PC-3 (cell line): Measurements from ENCODE around the gene GCG. TPM values are rescaled to one million over a fixed set of nuclear protein-coding genes. Genes with fewer than 3 reads are reported as not detected.

Experiments used
- ATAC-seq: fragments of 200-7000 bp; cut with Tn5 transposase; 2 replicates; pipeline ENCODE4 v1.9.1; 2020; ENCODE audit warnings: mild to moderate bottlenecking, moderate library complexity
- BruUV-seq: library from RNA; stranded (reverse); fragments of 400-500 nt; replicated peaks from 2 replicates; lab custom pipeline; 2021; lab: Mats Ljungman, UMichigan
- CTCF ChIA-PET: fragments of 300-600 bp; sonication (Branson Sonifier 250); formaldehyde crosslinking; loops from one replicate; lab custom pipeline; 2022; ENCODE audit warnings: antibody characterized with exemption; lab: Charles Lee
- POLR2A ChIA-PET: fragments of 300-600 bp; sonication (Branson Sonifier 250); formaldehyde crosslinking; loops from one replicate; lab custom pipeline; 2022; ENCODE audit warnings: antibody characterized with exemption; ENCODE audit not compliant: unreplicated experiment; lab: Charles Lee
- DNase-seq: peaks from one replicate; pipeline ENCODE4 v3.0.0-alpha.2; 2015
- H2AFZ ChIP-seq: fragments of 300-600 bp; sonication (generic); 2 replicates; pipeline ENCODE4 v1.6.0; 2016; ENCODE audit warnings: antibody characterized with exemption, low read length
- H3F3A ChIP-seq: fragments of 300-600 bp; sonication (generic); one replicate; pipeline ENCODE4 v1.6.0; 2017; ENCODE audit warnings: antibody characterized with exemption, low read length, control low read depth, mild to moderate bottlenecking; ENCODE audit not compliant: unreplicated experiment
- H3K27ac ChIP-seq: fragments of 300-600 bp; sonication (generic); 2 replicates; pipeline ENCODE4 v1.5.1; 2016; ENCODE audit warnings: mild to moderate bottlenecking, low read length
- H3K27me3 ChIP-seq: fragments of 300-600 bp; sonication (generic); 2 replicates; pipeline ENCODE4 v1.6.1; 2016; ENCODE audit warnings: low read length, mixed read lengths
- H3K36me3 ChIP-seq: fragments of 300-600 bp; sonication (generic); 2 replicates; pipeline ENCODE4 v1.6.1; 2016; ENCODE audit warnings: low read depth, mixed run types, low read length, mixed read lengths
- H3K4me1 ChIP-seq: fragments of 300-600 bp; sonication (generic); 2 replicates; pipeline ENCODE4 v1.5.1; 2016; ENCODE audit warnings: low read length; ENCODE audit not compliant: insufficient read depth
- H3K4me2 ChIP-seq: fragments of 300-600 bp; sonication (generic); 2 replicates; pipeline ENCODE4 v1.6.0; 2016; ENCODE audit warnings: low read length
- H3K4me3 ChIP-seq: fragments of 300-600 bp; sonication (generic); 2 replicates; pipeline ENCODE4 v1.5.1; 2016; ENCODE audit warnings: mild to moderate bottlenecking, low read length, mixed read lengths
- H3K79me2 ChIP-seq: fragments of 300-600 bp; sonication (generic); 2 replicates; pipeline ENCODE4 v1.6.1; 2017; ENCODE audit warnings: low read length, mixed read lengths
- H3K9ac ChIP-seq: fragments of 300-600 bp; sonication (generic); 2 replicates; pipeline ENCODE4 v1.6.0; 2016; ENCODE audit warnings: mild to moderate bottlenecking, low read length
- H3K9me2 ChIP-seq: fragments of 300-600 bp; sonication (generic); replicated peaks from 2 replicates; pipeline ENCODE4 v1.6.1; 2016; ENCODE audit warnings: mixed run types, low read length, mixed read lengths
- H3K9me3 ChIP-seq: fragments of 300-600 bp; sonication (generic); 2 replicates; pipeline ENCODE4 v1.6.1; 2016; ENCODE audit warnings: low read length, mixed read lengths
- H4K20me1 ChIP-seq: fragments of 300-600 bp; sonication (generic); 2 replicates; pipeline ENCODE4 v1.6.1; 2016; ENCODE audit warnings: low read length, mixed read lengths
- EZH2 ChIP-seq: fragments of 300-600 bp; sonication (generic); IDR thresholded peaks from one replicate; pipeline ENCODE4 v1.6.1; 2017; ENCODE audit warnings: antibody characterized with exemption, mild to moderate bottlenecking, low read length; ENCODE audit not compliant: unreplicated experiment
- EZH2phosphoT487 ChIP-seq: fragments of 300-600 bp; sonication (generic); IDR thresholded peaks from 2 replicates; pipeline ENCODE4 v1.6.1; 2018; ENCODE audit warnings: mild to moderate bottlenecking, antibody characterized with exemption, low read length, borderline replicate concordance
- intact Hi-C: fragments of 100-400 bp; cut with micrococcal nuclease; formaldehyde crosslinking; loops from 2 replicates; pipeline ENCODE4 v1.9.0; 2023
- total RNA-seq: library from RNA; depleted of rRNA; stranded (reverse); fragments of >200 nt; gene quantifications from 2 replicates; pipeline ENCODE4 v1.2.3, GENCODE V29; 2014
- TF ChIP-seq, protein P1 (sequence below): fragments of 300-600 bp; sonication (generic); conservative IDR thresholded peaks from 2 replicates; pipeline ENCODE4 v1.5.1; 2017; ENCODE audit warnings: antibody characterized with exemption, low read depth, mild to moderate bottlenecking, low read length

GCG gene
- total RNA-seq, 1 experiment from 2014 or later: not detected

DNA sequence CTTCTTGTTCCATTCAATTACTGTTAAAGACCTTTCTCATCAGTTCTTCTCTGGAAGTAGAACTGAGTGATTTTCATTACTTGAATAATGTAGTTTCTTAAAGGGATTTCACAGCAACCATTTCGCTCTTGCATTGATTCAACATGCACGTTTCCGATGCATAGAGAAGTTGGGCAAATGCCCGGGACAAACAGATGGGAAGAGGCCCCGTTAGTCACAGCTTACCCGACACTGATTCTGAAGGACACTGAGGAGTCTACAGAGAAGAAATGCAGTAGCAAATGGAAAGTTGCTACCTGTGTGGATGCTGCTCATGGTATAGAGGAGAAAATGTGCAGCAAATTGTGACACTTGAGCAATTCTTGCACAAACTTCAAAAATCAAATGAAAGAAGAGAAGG is 32.3 kb upstream of the GCG start:
- BruUV-seq: no TSS peak
- TF ChIP-seq EZH2 (no peak), EZH2phosphoT487 (no peak)
- TF ChIP-seq, protein P1, sequence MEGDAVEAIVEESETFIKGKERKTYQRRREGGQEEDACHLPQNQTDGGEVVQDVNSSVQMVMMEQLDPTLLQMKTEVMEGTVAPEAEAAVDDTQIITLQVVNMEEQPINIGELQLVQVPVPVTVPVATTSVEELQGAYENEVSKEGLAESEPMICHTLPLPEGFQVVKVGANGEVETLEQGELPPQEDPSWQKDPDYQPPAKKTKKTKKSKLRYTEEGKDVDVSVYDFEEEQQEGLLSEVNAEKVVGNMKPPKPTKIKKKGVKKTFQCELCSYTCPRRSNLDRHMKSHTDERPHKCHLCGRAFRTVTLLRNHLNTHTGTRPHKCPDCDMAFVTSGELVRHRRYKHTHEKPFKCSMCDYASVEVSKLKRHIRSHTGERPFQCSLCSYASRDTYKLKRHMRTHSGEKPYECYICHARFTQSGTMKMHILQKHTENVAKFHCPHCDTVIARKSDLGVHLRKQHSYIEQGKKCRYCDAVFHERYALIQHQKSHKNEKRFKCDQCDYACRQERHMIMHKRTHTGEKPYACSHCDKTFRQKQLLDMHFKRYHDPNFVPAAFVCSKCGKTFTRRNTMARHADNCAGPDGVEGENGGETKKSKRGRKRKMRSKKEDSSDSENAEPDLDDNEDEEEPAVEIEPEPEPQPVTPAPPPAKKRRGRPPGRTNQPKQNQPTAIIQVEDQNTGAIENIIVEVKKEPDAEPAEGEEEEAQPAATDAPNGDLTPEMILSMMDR: no peak
- H3K36me3 ChIP-seq: no peaks in the 10 kb centered on the region
- ATAC-seq (no peak), DNase-seq (no peak)
- intact Hi-C loops: no loop called here
- no peaks in the 10 kb centered on the region for H4K20me1 ChIP-seq
- H3K9ac ChIP-seq: no peak overlapping the region
- H3K27ac ChIP-seq: no peak overlapping the region
- no peak overlapping the region for H3K4me3 ChIP-seq
- H3K27me3 ChIP-seq: no peaks in the 10 kb centered on the region
- ChIA-PET CTCF (no interaction called here), POLR2A (no interaction called here)
- no peaks in the 10 kb centered on the region for H3F3A ChIP-seq
- no peaks in the 10 kb centered on the region for H3K9me3 ChIP-seq
- no peak overlapping the region for H3K4me2 ChIP-seq
- no peaks in the 10 kb centered on the region for H3K79me2 ChIP-seq
- H3K4me1 ChIP-seq: peaks cover 8% of the 10 kb centered on the region; the same call in 1 of the 2 replicates
- H3K9me2 ChIP-seq: no peaks in the 10 kb centered on the region
- H2AFZ ChIP-seq: no peak overlapping the region

DNA sequence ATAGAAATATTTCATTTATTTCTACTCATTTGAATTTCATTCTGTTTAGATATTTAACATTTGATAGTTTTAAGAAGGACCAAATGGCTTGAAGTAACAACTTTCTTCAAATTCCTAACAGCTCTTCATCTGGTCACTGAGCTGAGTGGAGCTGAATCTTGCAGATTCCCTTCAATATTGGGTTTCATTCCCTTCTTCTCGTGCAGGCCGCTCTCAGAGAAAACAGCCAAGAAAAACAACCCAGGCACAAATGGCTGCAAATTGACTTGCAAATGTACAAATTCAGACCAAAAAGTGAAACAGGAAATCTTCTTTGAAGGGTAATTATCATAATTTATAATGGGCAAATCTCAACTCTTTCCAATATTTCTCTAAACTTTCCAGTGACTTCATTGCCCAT is 30.3 kb upstream of the GCG start:
- Histone ChIP-seq H3K9ac (no peak overlapping the region), H4K20me1 (no peaks in the 10 kb centered on the region), H3K27ac (no peak overlapping the region), H3K4me1 (peaks cover 8% of the 10 kb centered on the region; the same call in 1 of the 2 replicates), H3K79me2 (no peaks in the 10 kb centered on the region), H3K36me3 (no peaks in the 10 kb centered on the region), H3K9me3 (no peaks in the 10 kb centered on the region), H3K9me2 (no peaks in the 10 kb centered on the region), H3K4me3 (no peak overlapping the region), H2AFZ (no peak overlapping the region), H3K27me3 (no peaks in the 10 kb centered on the region), H3K4me2 (no peak overlapping the region), H3F3A (no peaks in the 10 kb centered on the region)
- DNase-seq: no peak
- ChIA-PET POLR2A (no interaction called here), CTCF (no interaction called here)
- no peak for ATAC-seq
- BruUV-seq: no TSS peak
- TF ChIP-seq EZH2phosphoT487 (no peak), EZH2 (no peak)
- TF ChIP-seq, protein P1: no peak
- intact Hi-C loops: no loop called here

DNA sequence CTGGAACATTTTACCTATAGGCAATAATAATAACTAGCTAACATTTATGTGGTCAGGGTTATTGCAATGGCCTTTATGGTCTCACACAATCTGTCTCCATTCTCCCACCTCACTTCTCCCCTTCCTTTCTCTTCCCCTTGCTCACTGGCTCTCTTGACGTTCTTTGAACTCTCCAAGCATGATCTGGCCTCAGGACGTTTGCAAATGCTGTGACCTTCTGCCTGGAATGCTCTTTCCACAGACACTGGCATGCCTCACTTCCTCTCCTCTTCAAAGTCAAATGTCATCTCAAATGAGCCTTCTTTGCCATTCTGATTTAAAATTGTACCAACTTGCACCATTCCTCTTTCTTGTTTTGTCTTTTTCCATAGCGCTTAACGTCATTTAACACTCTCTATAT is 25.3 kb upstream of the GCG start:
- BruUV-seq: no TSS peak

More for the DNA sequence above, 25.3 kb upstream of the GCG start:
- ChIA-PET CTCF (interaction anchor here (0.5 kb wide), 1 partner anchor 117 kb away, joined by 5 read pairs; no protein-coding TSS in a partner anchor), POLR2A (no interaction called here)
- no peaks in the 10 kb centered on the region for H3K27me3 ChIP-seq
- H3K79me2 ChIP-seq: no peaks in the 10 kb centered on the region
- no peaks in the 10 kb centered on the region for H3K36me3 ChIP-seq
- H3K9me2 ChIP-seq: no peaks in the 10 kb centered on the region; the same call in 1 of the 2 replicates
- H3F3A ChIP-seq: no peaks in the 10 kb centered on the region
- H3K9me3 ChIP-seq: no peaks in the 10 kb centered on the region
- no peaks in the 10 kb centered on the region for H3K4me1 ChIP-seq
- intact Hi-C loops: no loop called here
- TF ChIP-seq EZH2phosphoT487: no peak
- no peak for TF ChIP-seq EZH2
- TF ChIP-seq, protein P1: no peak
- no peak overlapping the region for H2AFZ ChIP-seq
- no peak overlapping the region for H3K27ac ChIP-seq
- H3K9ac ChIP-seq: no peak overlapping the region
- no peaks in the 10 kb centered on the region for H4K20me1 ChIP-seq
- H3K4me2 ChIP-seq: no peak overlapping the region
- no peak overlapping the region for H3K4me3 ChIP-seq
- ATAC-seq: no peak
- DNase-seq: no peak
